RWPE1 (cell line): Measurements from ENCODE around the gene SPOCD1.
"Not testable (repeated sequence)": the region's sequence is repeated elsewhere in the genome, so short reads cannot be mapped to it uniquely, and the experiment has no call there.

ENCODE experiments used
- CTCF ChIA-PET: fragments of 350-600 bp; sonication (Branson Sonifier 250); formaldehyde crosslinking; extraction: SDS; loops from one replicate; lab custom pipeline; 2021; lab: Yijun Ruan, JAX
- POLR2A ChIA-PET: fragments of 400-600 bp; formaldehyde crosslinking; extraction: SDS; loops from one replicate; lab custom pipeline; 2020; ENCODE audit warnings: antibody characterized with exemption; ENCODE audit not compliant: low non-redundant PET; lab: Yijun Ruan, JAX
- DNase-seq: peaks from one replicate; pipeline ENCODE4 v3.0.0; 2012; ENCODE audit warnings: low spot score
- H3K27ac ChIP-seq: fragments of 450-650 bp; 2 replicates; pipeline ENCODE4 v1.5.1; 2017
- CTCF ChIP-seq: fragments of 450-650 bp; conservative IDR thresholded peaks from 2 replicates; pipeline ENCODE4 v1.5.1; 2017; ENCODE audit warnings: low read depth, mild to moderate bottlenecking

The SPOCD1 gene

GRCh38 chr1:31822766-31823165 lies 6.9 kb upstream of the SPOCD1 start:
- ChIA-PET POLR2A (no interaction called here), CTCF (interaction anchor here (0.6 to 1.0 kb wide), 3 partner anchors 142 to 499 kb away, joined by 3 to 5 read pairs (median 3); no protein-coding TSS in a partner anchor)
- no peak for DNase-seq
- TF ChIP-seq CTCF: no peak
- no peak overlapping the region for H3K27ac ChIP-seq

- CTCF ChIA-PET, DNase-seq, H3K27ac ChIP-seq, POLR2A ChIA-PET: not testable (repeated sequence)
Measured at GRCh38 chr1:31820196-31820595, 4.4 kb upstream of the SPOCD1 start.

- ChIA-PET CTCF (no interaction called here), POLR2A (no interaction called here)
Measured at GRCh38 chr1:31818206-31818605, 2.4 kb upstream of the SPOCD1 start.

GRCh38 chr1:31816947-31817346 lies 1.1 kb upstream of the SPOCD1 start:
- H3K27ac ChIP-seq, POLR2A ChIA-PET, DNase-seq: not testable (repeated sequence)
- CTCF ChIA-PET: interaction anchor here (0.7 to 1.0 kb wide), 2 partner anchors 29 to 32 kb away, joined by 3 to 4 read pairs; no protein-coding TSS in a partner anchor

More at GRCh38 chr1:31818206-31818605, 2.4 kb upstream of the SPOCD1 start:
- no peak overlapping the region for H3K27ac ChIP-seq
- no peak for DNase-seq
- TF ChIP-seq CTCF: no peak

GRCh38 chr1:31816501-31816900 lies 679 bp upstream of the SPOCD1 start:
- CTCF ChIA-PET: interaction anchor here (0.7 to 1.1 kb wide), 2 partner anchors 31 to 148 kb away, joined by 4 to 7 read pairs; no protein-coding TSS in a partner anchor
- POLR2A ChIA-PET, DNase-seq, H3K27ac ChIP-seq: not testable (repeated sequence)

- H3K27ac ChIP-seq: peak overlapping the region; percentile 33
- ChIA-PET POLR2A (no interaction called here), CTCF (interaction anchor here (0.5 to 1.1 kb wide), 6 partner anchors 18 to 754 kb away, joined by 3 to 7 read pairs (median 3); no protein-coding TSS in a partner anchor)
- no peak for DNase-seq
- TF ChIP-seq CTCF: no peak
Measured at GRCh38 chr1:31815307-31815645, 546 bp downstream of the SPOCD1 start.

GRCh38 chr1:31814631-31815306 lies 1.1 kb downstream of the SPOCD1 start:
- DNase-seq: no peak
- TF ChIP-seq CTCF: no peak
- CTCF ChIA-PET: interaction anchor here (0.6 kb wide), 1 partner anchor 152 kb away, joined by 4 read pairs; no protein-coding TSS in a partner anchor
- POLR2A ChIA-PET: no interaction called here
- peak overlapping the region; percentile 33 for H3K27ac ChIP-seq

GRCh38 chr1:31814041-31814511 lies 1.7 kb downstream of the SPOCD1 start:
- POLR2A ChIA-PET: no interaction called here
- H3K27ac ChIP-seq: peak overlapping the region; percentile 33; the same call in 1 of the 2 replicates
- CTCF ChIA-PET: interaction anchor here (1.3 kb wide), 1 partner anchor 150 kb away, joined by 3 read pairs; no protein-coding TSS in a partner anchor
- no peak for TF ChIP-seq CTCF
- DNase-seq: no peak
